HCT116 (cell line): ENCODE data around the gene SLC4A9.

ENCODE experiments used
- CEBPB ChIP-seq: IDR thresholded peaks from 2 replicates; pipeline ENCODE4 v1.6.1; 2012; ENCODE audit warnings: low read depth
- CTCF ChIP-seq, 3 experiments: fragments of 200-600 bp in 1 of 3; sonication (generic) in 1 of 3; IDR thresholded peaks in 2 of 3; conservative IDR thresholded peaks in 1 of 3; 2 replicates each; pipeline ENCODE4 v1.5.1; 2012 to 2017; ENCODE audit warnings: low read depth in 2 of 3, low read length in 2 of 3, antibody characterized with exemption in 1 of 3, borderline replicate concordance in 1 of 3, control low read depth in 1 of 3, mild to moderate bottlenecking in 1 of 3, mixed read lengths in 1 of 3, mixed run types in 1 of 3, moderate library complexity in 1 of 3; ENCODE audit not compliant: insufficient read depth in 1 of 3
- EGR1 ChIP-seq: IDR thresholded peaks from 2 replicates; pipeline ENCODE4 v1.6.1; 2012; ENCODE audit warnings: low read depth
- ELF1 ChIP-seq: IDR thresholded peaks from 2 replicates; pipeline ENCODE4 v1.6.1; 2012; ENCODE audit warnings: low read depth, borderline replicate concordance
- EZH2phosphoT487 ChIP-seq: fragments of 200-600 bp; IDR thresholded peaks from 2 replicates; pipeline ENCODE4 v1.6.1; 2018; ENCODE audit warnings: antibody characterized with exemption, borderline replicate concordance
- MAX ChIP-seq: IDR thresholded peaks from 2 replicates; pipeline ENCODE4 v1.6.1; 2012
- POLR2A ChIP-seq: IDR thresholded peaks from 2 replicates; pipeline ENCODE4 v1.7.0; 2011; ENCODE audit warnings: borderline replicate concordance; ENCODE audit not compliant: insufficient read depth, insufficient read length; ENCODE audit errors: extremely low read depth
- POLR2AphosphoS5 ChIP-seq: IDR thresholded peaks from 2 replicates; pipeline ENCODE4 v1.6.1; 2011; ENCODE audit warnings: mild to moderate bottlenecking, low read depth, low read length, moderate library complexity
- TF ChIP-seq, protein P1 (sequence below): IDR thresholded peaks from 2 replicates; pipeline ENCODE4 v1.6.1; 2012; ENCODE audit warnings: low read depth

- TF ChIP-seq CTCF (IDR thresholded peaks at IDR 0.05 in 2 of 3, conservative IDR thresholded peaks at IDR 0.05 in 1 of 3; ENCODE audit: borderline replicate concordance in 1 of 3, insufficient read depth in 1 of 3, low read depth in 2 of 3, low read length in 2 of 3) (no peak), EGR1 (no peak), POLR2AphosphoS5 (no peak), ELF1 (no peak), CEBPB (no peak), POLR2A (no peak), EZH2phosphoT487 (no peak), MAX (no peak)
- TF ChIP-seq, protein P1, sequence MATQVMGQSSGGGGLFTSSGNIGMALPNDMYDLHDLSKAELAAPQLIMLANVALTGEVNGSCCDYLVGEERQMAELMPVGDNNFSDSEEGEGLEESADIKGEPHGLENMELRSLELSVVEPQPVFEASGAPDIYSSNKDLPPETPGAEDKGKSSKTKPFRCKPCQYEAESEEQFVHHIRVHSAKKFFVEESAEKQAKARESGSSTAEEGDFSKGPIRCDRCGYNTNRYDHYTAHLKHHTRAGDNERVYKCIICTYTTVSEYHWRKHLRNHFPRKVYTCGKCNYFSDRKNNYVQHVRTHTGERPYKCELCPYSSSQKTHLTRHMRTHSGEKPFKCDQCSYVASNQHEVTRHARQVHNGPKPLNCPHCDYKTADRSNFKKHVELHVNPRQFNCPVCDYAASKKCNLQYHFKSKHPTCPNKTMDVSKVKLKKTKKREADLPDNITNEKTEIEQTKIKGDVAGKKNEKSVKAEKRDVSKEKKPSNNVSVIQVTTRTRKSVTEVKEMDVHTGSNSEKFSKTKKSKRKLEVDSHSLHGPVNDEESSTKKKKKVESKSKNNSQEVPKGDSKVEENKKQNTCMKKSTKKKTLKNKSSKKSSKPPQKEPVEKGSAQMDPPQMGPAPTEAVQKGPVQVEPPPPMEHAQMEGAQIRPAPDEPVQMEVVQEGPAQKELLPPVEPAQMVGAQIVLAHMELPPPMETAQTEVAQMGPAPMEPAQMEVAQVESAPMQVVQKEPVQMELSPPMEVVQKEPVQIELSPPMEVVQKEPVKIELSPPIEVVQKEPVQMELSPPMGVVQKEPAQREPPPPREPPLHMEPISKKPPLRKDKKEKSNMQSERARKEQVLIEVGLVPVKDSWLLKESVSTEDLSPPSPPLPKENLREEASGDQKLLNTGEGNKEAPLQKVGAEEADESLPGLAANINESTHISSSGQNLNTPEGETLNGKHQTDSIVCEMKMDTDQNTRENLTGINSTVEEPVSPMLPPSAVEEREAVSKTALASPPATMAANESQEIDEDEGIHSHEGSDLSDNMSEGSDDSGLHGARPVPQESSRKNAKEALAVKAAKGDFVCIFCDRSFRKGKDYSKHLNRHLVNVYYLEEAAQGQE, result no peak
Observed at GRCh38 chr5:140413230-140413629, 53.2 kb downstream of the SLC4A9 start.
